Measurements from ENCODE around the gene CTSD. TPM values are rescaled to one million over a fixed set of nuclear protein-coding genes. Genes with fewer than 3 reads are reported as not detected.

Gene CTSD
- polyA plus RNA-seq, 1 of the 3 experiments (the other 2 are of a cell fraction) = 187 TPM

DNA sequence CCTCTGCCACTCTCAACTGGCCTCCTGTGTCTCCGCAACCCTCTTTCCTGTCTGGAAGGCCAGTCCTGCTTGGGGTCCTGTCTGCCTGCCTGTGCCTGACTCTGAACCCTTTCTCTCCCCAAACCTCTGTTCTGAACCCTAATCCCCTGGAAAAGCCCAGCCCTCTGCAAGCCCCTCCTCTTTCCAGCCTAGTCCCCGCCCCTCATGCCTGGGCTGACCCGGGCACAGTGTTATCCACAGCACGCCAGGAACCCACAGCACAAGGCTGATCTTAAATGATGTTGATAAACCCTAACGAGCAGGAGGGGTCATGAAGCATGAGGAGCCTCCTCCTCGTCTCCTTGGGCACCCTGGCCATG, 13.3 kb downstream of the CTSD start, which contains the start of gene IFITM10:
IFITM10 (minus strand) TSS at position 115 of the 359 bp plus-strand sequence. CDS start 153 bp downstream, outside the sequence.
- no peak within 1 kb of the TSS for H2AFZ ChIP-seq (ENCODE audit: low read depth)
- H3K27me3 ChIP-seq (ENCODE audit: insufficient read depth) = no peaks in the 10 kb centered on the region
- H3K4me3 ChIP-seq (ENCODE audit: low read depth in 2 of 2, low read length in 1 of 2) = peak within 1 kb of the TSS in 1 of 2 experiments; percentile 50; a peak in 1 of 4 replicates
- H3K9me3 ChIP-seq = no peaks in the 10 kb centered on the region
- ChIA-PET POLR2A (interaction anchor here (1.7 kb wide), 1 partner anchor 57 kb away, joined by 5 read pairs; no protein-coding TSS in a partner anchor), CTCF (interaction anchor here (2.8 to 5.4 kb wide), 2 partner anchors 58 to 82 kb away, joined by 17 to 39 read pairs; no protein-coding TSS in a partner anchor)
- peak; percentile 51 for DNase-seq
- H3K9me2 ChIP-seq = no peaks in the 10 kb centered on the region
- H4K20me1 ChIP-seq (ENCODE audit: insufficient read depth) = 0 out of 2 replicates have a peak, but pooled peaks cover 3% of the 10 kb centered on the region
- TF ChIP-seq GATA2 (CRISPR knock-in tag; IDR thresholded peaks at IDR 0.05) (no peak), RFX5 (IDR thresholded peaks at IDR 0.05; ENCODE audit: low read length) (no peak), EZH2phosphoT487 (IDR thresholded peaks at IDR 0.05; ENCODE audit: borderline replicate concordance, low read depth) (no peak), RXRA (IDR thresholded peaks at IDR 0.05; ENCODE audit: borderline replicate concordance, low read depth) (no peak), MEF2A (IDR thresholded peaks at IDR 0.05; ENCODE audit: borderline replicate concordance, low read depth) (no peak), RAD21 (IDR thresholded peaks at IDR 0.05; ENCODE audit: low read length) (no peak), MXI1 (IDR thresholded peaks at IDR 0.05; ENCODE audit: low read depth, low read length) (no peak), GABPA (IDR thresholded peaks at IDR 0.05; ENCODE audit: low read depth) (no peak), POLR2AphosphoS5 (IDR thresholded peaks at IDR 0.05; ENCODE audit: low read depth, low read length) (no peak), NRF1 (IDR thresholded peaks at IDR 0.05; ENCODE audit: low read depth, low read length) (no peak), FOSL2 (IDR thresholded peaks at IDR 0.05; ENCODE audit: borderline replicate concordance, low read depth) (no peak), YY1 (IDR thresholded peaks at IDR 0.05; ENCODE audit: low read depth) (no peak), SMC3 (IDR thresholded peaks at IDR 0.05; ENCODE audit: low read depth, low read length) (no peak)
- TF ChIP-seq, protein P1, sequence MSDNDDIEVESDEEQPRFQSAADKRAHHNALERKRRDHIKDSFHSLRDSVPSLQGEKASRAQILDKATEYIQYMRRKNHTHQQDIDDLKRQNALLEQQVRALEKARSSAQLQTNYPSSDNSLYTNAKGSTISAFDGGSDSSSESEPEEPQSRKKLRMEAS (IDR thresholded peaks at IDR 0.05; ENCODE audit: low read depth) = no peak
- TF ChIP-seq, protein P2, sequence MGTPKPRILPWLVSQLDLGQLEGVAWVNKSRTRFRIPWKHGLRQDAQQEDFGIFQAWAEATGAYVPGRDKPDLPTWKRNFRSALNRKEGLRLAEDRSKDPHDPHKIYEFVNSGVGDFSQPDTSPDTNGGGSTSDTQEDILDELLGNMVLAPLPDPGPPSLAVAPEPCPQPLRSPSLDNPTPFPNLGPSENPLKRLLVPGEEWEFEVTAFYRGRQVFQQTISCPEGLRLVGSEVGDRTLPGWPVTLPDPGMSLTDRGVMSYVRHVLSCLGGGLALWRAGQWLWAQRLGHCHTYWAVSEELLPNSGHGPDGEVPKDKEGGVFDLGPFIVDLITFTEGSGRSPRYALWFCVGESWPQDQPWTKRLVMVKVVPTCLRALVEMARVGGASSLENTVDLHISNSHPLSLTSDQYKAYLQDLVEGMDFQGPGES (IDR thresholded peaks at IDR 0.05; ENCODE audit: low read depth, low read length) = no peak
- TF ChIP-seq, protein P3, sequence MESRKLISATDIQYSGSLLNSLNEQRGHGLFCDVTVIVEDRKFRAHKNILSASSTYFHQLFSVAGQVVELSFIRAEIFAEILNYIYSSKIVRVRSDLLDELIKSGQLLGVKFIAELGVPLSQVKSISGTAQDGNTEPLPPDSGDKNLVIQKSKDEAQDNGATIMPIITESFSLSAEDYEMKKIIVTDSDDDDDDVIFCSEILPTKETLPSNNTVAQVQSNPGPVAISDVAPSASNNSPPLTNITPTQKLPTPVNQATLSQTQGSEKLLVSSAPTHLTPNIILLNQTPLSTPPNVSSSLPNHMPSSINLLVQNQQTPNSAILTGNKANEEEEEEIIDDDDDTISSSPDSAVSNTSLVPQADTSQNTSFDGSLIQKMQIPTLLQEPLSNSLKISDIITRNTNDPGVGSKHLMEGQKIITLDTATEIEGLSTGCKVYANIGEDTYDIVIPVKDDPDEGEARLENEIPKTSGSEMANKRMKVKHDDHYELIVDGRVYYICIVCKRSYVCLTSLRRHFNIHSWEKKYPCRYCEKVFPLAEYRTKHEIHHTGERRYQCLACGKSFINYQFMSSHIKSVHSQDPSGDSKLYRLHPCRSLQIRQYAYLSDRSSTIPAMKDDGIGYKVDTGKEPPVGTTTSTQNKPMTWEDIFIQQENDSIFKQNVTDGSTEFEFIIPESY (IDR thresholded peaks at IDR 0.05; ENCODE audit: borderline replicate concordance, low read depth) = no peak
- TF ChIP-seq, protein P4, sequence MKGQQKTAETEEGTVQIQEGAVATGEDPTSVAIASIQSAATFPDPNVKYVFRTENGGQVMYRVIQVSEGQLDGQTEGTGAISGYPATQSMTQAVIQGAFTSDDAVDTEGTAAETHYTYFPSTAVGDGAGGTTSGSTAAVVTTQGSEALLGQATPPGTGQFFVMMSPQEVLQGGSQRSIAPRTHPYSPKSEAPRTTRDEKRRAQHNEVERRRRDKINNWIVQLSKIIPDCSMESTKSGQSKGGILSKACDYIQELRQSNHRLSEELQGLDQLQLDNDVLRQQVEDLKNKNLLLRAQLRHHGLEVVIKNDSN (IDR thresholded peaks at IDR 0.05; ENCODE audit: borderline replicate concordance, low read depth) = no peak
- H3K4me2 ChIP-seq = peak within 1 kb of the TSS; percentile 71; the same call in 1 of the 2 replicates
- H3F3A ChIP-seq (replicated peaks; ENCODE audit: insufficient read depth) = peaks cover 5% of the 10 kb centered on the region
- peaks cover 0 to 71% of the 10 kb centered on the region in 2 experiments; a peak in 1 of 4 replicates for H3K4me1 ChIP-seq (ENCODE audit: control insufficient read depth in 1 of 2, insufficient read depth in 2 of 2, low read depth in 1 of 2, low read length in 1 of 2)
- peak within 1 kb of the TSS in 1 of 2 experiments; percentile 92; a peak in 2 of 4 replicates for H3K27ac ChIP-seq (ENCODE audit: low read depth in 2 of 2, low read length in 1 of 2)
- no peak within 1 kb of the TSS for H3K9ac ChIP-seq
- H3K36me3 ChIP-seq (replicated peaks in 1 of 2; ENCODE audit: control insufficient read depth in 1 of 2, insufficient read depth in 2 of 2, low read length in 1 of 2) = peaks cover 0 to 14% of the 10 kb centered on the region in 2 experiments
- 76% methylated on average over 6 of the region's 6 CpGs for WGBS (ENCODE audit: low lambda C conversion rate)
- no peaks in the 10 kb centered on the region for H3K79me2 ChIP-seq (ENCODE audit: insufficient read depth)
